GM10266 (cell line): ENCODE data around the gene ZDHHC13.

Experiments used
- DNase-seq: peaks from one replicate; pipeline ENCODE4 v3.0.0; 2012; ENCODE audit errors: extremely low spot score
- TF ChIP-seq, protein P1 (sequence below): IDR thresholded peaks from 2 replicates; pipeline ENCODE4 v1.5.1; 2012; ENCODE audit warnings: mild to moderate bottlenecking, low read depth; ENCODE audit not compliant: control insufficient read depth, insufficient read depth; ENCODE audit errors: missing control alignments

The ZDHHC13 gene

DNA sequence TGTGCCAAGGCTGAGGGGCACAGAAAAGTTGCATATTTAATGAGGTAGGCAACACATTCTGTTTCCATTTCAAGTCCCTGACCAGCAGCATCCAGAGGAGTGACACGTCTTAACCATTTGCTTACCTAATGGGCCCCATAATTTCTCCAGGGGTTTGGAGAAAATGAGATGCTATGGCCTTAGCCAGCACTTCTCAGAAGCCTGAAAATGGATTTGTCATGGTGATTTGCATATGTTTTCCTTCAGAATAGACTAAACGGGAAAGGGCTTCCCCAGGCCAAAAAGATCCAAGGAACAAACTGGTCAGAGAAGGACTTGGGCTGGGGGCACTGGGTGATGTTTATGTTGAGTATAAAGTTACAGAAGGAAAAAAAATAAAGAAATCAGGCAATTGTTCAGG, 68.1 kb downstream of the ZDHHC13 start:
- TF ChIP-seq, protein P1, sequence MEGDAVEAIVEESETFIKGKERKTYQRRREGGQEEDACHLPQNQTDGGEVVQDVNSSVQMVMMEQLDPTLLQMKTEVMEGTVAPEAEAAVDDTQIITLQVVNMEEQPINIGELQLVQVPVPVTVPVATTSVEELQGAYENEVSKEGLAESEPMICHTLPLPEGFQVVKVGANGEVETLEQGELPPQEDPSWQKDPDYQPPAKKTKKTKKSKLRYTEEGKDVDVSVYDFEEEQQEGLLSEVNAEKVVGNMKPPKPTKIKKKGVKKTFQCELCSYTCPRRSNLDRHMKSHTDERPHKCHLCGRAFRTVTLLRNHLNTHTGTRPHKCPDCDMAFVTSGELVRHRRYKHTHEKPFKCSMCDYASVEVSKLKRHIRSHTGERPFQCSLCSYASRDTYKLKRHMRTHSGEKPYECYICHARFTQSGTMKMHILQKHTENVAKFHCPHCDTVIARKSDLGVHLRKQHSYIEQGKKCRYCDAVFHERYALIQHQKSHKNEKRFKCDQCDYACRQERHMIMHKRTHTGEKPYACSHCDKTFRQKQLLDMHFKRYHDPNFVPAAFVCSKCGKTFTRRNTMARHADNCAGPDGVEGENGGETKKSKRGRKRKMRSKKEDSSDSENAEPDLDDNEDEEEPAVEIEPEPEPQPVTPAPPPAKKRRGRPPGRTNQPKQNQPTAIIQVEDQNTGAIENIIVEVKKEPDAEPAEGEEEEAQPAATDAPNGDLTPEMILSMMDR = no peak
- DNase-seq = no peak

DNA sequence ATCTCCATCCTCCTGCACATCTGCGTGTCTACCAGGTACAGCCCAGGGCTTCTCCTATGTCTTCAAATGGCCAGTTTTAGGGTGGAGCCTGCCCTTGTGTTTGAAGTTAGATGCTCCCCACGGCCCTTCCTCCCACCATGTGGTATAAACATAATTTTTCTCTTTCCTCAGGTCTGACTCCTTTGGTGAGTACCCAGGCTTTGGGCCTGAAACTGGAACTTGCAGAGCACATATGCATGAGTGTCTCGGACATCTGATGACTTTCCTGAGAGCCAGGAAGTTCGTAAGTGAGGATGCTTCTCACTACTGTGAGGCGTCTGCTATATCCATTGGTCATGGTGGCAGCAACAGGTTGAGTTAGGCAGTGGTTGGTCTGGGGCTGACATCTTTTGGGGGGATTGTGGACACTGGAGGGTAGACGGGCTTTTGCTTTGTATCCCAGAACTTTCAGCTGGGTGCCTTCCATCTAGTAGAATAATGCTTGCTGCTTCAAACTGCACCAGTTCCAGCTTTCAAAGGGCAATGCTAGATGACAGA, 68.6 kb downstream of the ZDHHC13 start:
- DNase-seq = no peak
- TF ChIP-seq, protein P1 = no peak

DNA sequence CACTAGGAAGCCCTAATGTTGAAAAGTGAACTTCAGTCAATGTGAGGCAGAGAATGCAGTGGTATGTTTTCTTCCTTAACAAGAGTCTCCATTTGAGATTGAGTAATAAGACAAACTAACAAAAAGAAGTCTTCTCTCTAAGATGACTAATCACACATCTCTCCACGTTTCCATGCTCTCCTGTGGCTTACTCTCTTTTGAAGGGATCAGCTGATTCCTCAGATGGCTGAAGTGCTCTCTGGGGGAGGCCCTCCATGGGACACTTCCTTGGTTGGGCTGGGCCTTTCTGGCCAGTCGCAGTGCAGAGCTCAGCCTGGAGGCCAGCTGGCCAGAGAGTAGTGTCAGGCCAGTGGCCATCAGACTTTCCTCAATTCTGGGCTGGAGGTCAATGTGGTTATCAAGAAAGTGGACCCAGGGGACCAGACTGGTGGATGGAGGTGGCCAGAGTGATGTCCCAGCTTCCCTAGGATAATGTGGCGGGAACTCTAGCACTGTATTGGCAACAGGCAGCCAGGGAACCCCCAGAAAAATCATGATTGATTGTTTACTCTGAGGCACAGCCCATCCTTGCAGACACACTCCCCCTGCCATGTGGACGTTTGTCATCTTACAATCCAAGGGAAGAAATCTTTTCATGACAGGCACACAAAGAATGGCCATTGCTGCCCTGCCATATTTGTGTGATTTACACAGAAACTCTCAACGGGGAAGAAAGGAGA, 70.3 kb downstream of the ZDHHC13 start:
- TF ChIP-seq, protein P1 = no peak
- DNase-seq = no peak

DNA sequence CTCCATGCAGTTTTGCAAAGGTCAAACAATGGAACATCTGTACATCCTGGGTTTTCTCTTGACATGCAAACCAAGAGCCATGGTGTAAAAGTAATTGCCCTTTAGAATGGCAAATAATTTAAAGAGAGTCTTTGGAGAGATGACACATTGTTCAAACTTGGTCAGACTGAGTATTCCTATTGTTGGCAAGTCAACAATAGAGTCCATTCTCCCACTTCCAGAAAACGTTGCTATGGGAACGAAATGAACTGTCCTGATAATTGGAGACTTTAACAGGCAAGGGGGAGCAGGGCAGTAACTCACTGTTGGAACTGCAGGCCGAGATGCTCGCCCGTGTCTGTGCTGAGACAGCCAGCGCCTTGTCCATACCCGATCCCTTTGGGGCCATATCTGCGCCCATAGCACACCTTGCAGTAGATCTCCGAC, 70.9 kb downstream of the ZDHHC13 start:
- no peak for DNase-seq
- TF ChIP-seq, protein P1 = no peak

DNA sequence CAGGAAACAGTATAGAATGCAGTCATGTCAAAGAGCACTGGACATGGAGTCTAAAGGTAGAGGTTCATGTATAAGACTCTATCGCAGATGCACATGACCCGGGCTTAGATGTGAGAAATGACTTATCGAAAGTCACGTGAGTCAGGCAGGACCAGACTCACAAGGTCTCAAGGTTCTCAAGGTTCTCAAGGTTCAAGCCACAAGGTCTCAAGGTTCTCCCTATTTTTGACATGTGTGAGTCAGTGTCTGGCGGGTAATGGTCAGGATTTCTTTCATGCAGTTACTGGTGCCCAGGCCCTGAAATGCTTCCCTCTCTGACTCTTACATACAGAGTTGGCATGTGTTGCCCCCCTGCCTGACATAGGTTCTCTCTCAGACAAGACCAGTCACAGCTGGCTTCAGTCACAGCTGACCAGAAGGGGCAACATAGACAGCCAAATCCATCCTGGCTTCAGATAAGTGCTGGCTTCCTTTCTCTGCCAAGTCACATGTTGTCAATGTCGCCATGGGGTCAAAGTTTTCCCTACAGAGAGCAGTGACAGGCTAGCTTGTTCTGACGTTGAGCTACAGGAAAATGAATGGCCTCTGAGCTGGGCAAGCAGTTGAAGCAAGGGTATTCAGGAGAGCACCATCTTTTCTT, 74.7 kb downstream of the ZDHHC13 start:
- DNase-seq = no peak
- TF ChIP-seq, protein P1 = no peak

DNA sequence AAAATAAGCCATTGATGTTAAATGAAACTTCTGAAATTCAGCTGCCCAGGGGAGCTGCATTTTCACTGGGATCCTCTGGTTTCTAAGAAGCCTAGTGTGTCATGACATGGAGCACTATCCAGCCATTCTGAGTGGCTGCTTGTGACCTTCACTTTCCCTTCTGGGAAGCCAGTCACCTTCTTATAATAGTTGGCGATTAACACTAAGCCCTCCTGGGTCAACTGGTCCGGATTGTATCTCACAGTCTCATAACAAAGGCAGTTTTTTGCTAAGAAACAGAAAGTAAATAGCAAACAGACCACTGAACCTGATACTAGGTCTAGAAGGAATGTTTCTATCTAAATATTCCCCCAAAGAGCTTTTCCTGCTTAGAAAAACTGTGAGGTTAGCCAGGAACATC, 76.9 kb downstream of the ZDHHC13 start:
- TF ChIP-seq, protein P1 = no peak
- no peak for DNase-seq
